Bronchial epithelial cell (primary cell): ENCODE data around the gene CCDC148. TPM values are rescaled to one million over a fixed set of nuclear protein-coding genes. Genes with fewer than 3 reads are reported as not detected.

Experiments
- DNase-seq: peaks from one replicate; pipeline ENCODE4 v3.0.0-alpha.2; 2010; ENCODE audit warnings: low read depth
- FAIRE-seq: peaks from 2 replicates; lab custom pipeline; 2011; peaks lifted over from hg19 to GRCh38; lab: Jason Lieb, UNC
- H3K27me3 ChIP-seq: 2 replicates; pipeline ENCODE4 v1.5.1; 2011; ENCODE audit warnings: low read length; ENCODE audit not compliant: control insufficient read depth, insufficient read depth
- H3K36me3 ChIP-seq: 2 replicates; pipeline ENCODE4 v1.5.1; 2011; ENCODE audit warnings: low read length; ENCODE audit not compliant: control insufficient read depth, insufficient read depth
- H3K4me3 ChIP-seq: 2 replicates; pipeline ENCODE4 v1.5.1; 2011; ENCODE audit warnings: mild to moderate bottlenecking, low read depth, low read length, control low read depth
- CTCF ChIP-seq: IDR thresholded peaks from 2 replicates; pipeline ENCODE4 v1.5.1; 2011; ENCODE audit warnings: mild to moderate bottlenecking, moderate library complexity, low read length, control low read depth, inconsistent platforms; ENCODE audit not compliant: insufficient read depth, severe bottlenecking
- total RNA-seq: library from RNA; depleted of rRNA; stranded (reverse); fragments of >200 nt; gene quantifications from 2 replicates; pipeline ENCODE4 v1.2.1, GENCODE V29; 2014

CCDC148 gene
- total RNA-seq, 1 donor from 2014 or later, result 0.26 TPM

DNA sequence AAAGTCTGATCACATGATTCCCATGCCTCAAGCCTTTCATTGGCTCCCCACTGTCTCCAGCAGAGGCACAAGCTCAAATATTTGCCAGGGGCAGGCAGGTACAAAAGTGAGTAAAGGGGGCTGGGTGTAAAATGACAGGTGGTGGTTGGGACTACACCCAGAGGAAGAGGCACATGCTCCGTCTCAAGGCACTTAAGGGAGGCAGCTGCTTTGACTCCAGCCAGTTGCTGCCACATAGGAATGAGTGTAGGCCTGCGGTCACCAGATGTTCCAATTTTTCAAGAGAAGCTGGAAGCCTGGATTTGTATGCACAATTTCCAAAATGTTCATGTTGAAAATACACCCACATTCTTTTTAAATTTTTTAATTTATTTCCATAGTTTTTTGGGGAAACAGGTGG, 190.4 kb downstream of the CCDC148 start:
- Histone ChIP-seq H3K27me3 (peaks cover 2% of the 10 kb centered on the region), H3K4me3 (no peak overlapping the region), H3K36me3 (no peaks in the 10 kb centered on the region)
- TF ChIP-seq CTCF, result no peak
- FAIRE-seq (no peak), DNase-seq (no peak)

- no peaks in the 10 kb centered on the region for H3K27me3 ChIP-seq
- H3K4me3 ChIP-seq, result no peak overlapping the region
- H3K36me3 ChIP-seq, result no peaks in the 10 kb centered on the region
- FAIRE-seq, result no peak
- TF ChIP-seq CTCF, result no peak
- no peak for DNase-seq
Observed at GRCh38 chr2:158255257-158255656, 201.3 kb downstream of the CCDC148 start.

- DNase-seq (no peak), FAIRE-seq (no peak)
- H3K27me3 ChIP-seq, result no peaks in the 10 kb centered on the region
- no peak for TF ChIP-seq CTCF
- no peaks in the 10 kb centered on the region for H3K36me3 ChIP-seq
- no peak overlapping the region for H3K4me3 ChIP-seq
Observed at GRCh38 chr2:158253170-158253569, 203.4 kb downstream of the CCDC148 start.

DNA sequence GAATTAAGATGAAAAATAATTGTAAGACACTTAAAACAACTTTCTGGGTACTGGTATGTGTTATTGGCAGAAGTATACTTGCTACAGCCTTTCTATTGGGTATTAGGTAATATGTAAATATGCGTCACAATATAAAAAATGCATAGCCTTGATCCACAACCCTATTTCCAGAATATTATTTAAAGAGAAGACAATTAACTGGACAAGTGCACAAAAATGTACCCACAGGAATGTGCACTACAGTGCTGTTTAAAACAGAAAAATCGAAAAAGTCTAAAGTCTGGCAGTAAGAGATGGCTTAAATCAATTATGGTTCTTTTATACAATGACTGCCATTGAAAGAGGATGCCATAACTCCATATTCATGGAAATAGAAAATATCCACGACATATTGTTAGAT, 205.2 kb downstream of the CCDC148 start:
- DNase-seq (no peak), FAIRE-seq (no peak)
- no peak for TF ChIP-seq CTCF
- Histone ChIP-seq H3K27me3 (no peaks in the 10 kb centered on the region), H3K4me3 (no peak overlapping the region), H3K36me3 (no peaks in the 10 kb centered on the region)

GRCh38 chr2:158243392-158243791, 213.2 kb downstream of the CCDC148 start:
- TF ChIP-seq CTCF, result no peak
- H3K27me3 ChIP-seq, result peaks cover 2% of the 10 kb centered on the region
- DNase-seq (no peak), FAIRE-seq (no peak)
- no peaks in the 10 kb centered on the region for H3K36me3 ChIP-seq
- no peak overlapping the region for H3K4me3 ChIP-seq

DNA sequence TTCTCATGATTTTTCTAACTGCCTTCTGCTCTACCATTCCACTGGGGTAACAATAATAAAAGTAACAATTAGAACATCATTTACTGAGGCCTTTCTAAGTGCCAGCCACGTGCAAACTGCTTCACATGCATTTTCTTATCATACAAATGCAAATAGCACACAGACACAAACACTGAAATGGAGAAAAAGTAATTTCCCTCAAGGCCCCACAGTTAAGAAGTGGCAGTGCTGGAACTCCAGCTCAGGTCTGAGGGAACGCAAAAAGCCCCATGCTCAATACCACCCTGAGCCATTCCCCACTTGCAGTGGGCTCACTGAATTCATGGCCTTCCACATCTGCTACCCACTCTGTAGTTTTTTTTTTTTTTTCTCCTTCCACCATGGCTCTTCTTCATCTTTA, 214.3 kb downstream of the CCDC148 start:
- Histone ChIP-seq H3K27me3 (peaks cover 2% of the 10 kb centered on the region), H3K4me3 (no peak overlapping the region), H3K36me3 (no peaks in the 10 kb centered on the region)
- TF ChIP-seq CTCF, result no peak
- no peak for FAIRE-seq
- no peak for DNase-seq
